HepG2 (cell line): ENCODE results near the gene OTOP3. TPM values are rescaled to one million over a fixed set of nuclear protein-coding genes. Genes with fewer than 3 reads are reported as not detected.
A peak's percentile ranks its signal among the peaks of the same experiment; 100 is the strongest.

Source experiments
- AHDC1 ChIP-seq: sonication (generic); formaldehyde crosslinking; IDR thresholded peaks from 2 replicates; pipeline ENCODE4 v1.5.1; 2020; ENCODE audit warnings: mild to moderate bottlenecking, missing genetic modification reagents, borderline replicate concordance
- ARHGAP35 ChIP-seq: sonication (generic); formaldehyde crosslinking; IDR thresholded peaks from 2 replicates; pipeline ENCODE4 v1.9.0; 2022; ENCODE audit warnings: mild to moderate bottlenecking, inconsistent platforms, moderate library complexity, missing genetic modification reagents, borderline replicate concordance
- ARNT ChIP-seq: fragments of 450-650 bp; IDR thresholded peaks from 2 replicates; pipeline ENCODE4 v1.6.1; 2017
- BHLHE40 ChIP-seq: IDR thresholded peaks from 2 replicates; pipeline ENCODE4 v1.6.1; 2011; ENCODE audit warnings: low read length, improper control_type of control experiment
- KMT2B ChIP-seq: IDR thresholded peaks from 2 replicates; pipeline ENCODE4 v1.6.1; 2016; ENCODE audit warnings: missing genetic modification reagents, missing compliant biosample characterization
- NCOA2 ChIP-seq: sonication (generic); formaldehyde crosslinking; IDR thresholded peaks from 2 replicates; pipeline ENCODE4 v1.8.0; 2022; ENCODE audit warnings: inconsistent platforms
- PLSCR1 ChIP-seq: sonication (generic); formaldehyde crosslinking; IDR thresholded peaks from 2 replicates; pipeline ENCODE4 v1.5.0; 2020; ENCODE audit warnings: missing genetic modification reagents, mild to moderate bottlenecking, borderline replicate concordance
- SMYD3 ChIP-seq: sonication (generic); formaldehyde crosslinking; IDR thresholded peaks from 2 replicates; pipeline ENCODE4 v1.8.1; 2023; ENCODE audit warnings: mild to moderate bottlenecking, missing genetic modification reagents
- SNRNP70 ChIP-seq: fragments of 200-400 bp; formaldehyde crosslinking; IDR thresholded peaks from 2 replicates; pipeline ENCODE4 v1.6.1; 2017; ENCODE audit warnings: mild to moderate bottlenecking, low read depth, low read length, moderate library complexity
- ZNF180 ChIP-seq: sonication (generic); formaldehyde crosslinking; IDR thresholded peaks from 2 replicates; pipeline ENCODE4 v1.4.0; 2020; ENCODE audit warnings: low read depth, missing genetic modification reagents, borderline replicate concordance
- ZNF317 ChIP-seq: sonication (generic); formaldehyde crosslinking; IDR thresholded peaks from 2 replicates; pipeline ENCODE4 v1.5.0; 2020; ENCODE audit warnings: mild to moderate bottlenecking, missing genetic modification reagents
- ZNF512 ChIP-seq: sonication (generic); formaldehyde crosslinking; IDR thresholded peaks from 2 replicates; pipeline ENCODE4 v1.4.0; 2020; ENCODE audit warnings: mild to moderate bottlenecking, missing genetic modification reagents
- ZNF543 ChIP-seq: sonication (generic); formaldehyde crosslinking; IDR thresholded peaks from 2 replicates; pipeline ENCODE4 v1.4.0; 2020; ENCODE audit warnings: mild to moderate bottlenecking, missing genetic modification reagents
- ZNF768 ChIP-seq: sonication (generic); formaldehyde crosslinking; IDR thresholded peaks from 2 replicates; pipeline ENCODE4 v1.4.0; 2020; ENCODE audit warnings: missing genetic modification reagents
- ZNF784 ChIP-seq: sonication (generic); formaldehyde crosslinking; IDR thresholded peaks from 2 replicates; pipeline ENCODE4 v1.5.1; 2020; ENCODE audit warnings: missing genetic modification reagents, mild to moderate bottlenecking, borderline replicate concordance
- polyA plus RNA-seq, 8 experiments: library from polyadenylated mRNA; depleted of rRNA in 3 of 8; stranded (reverse) in 7 of 8; unstranded in 1 of 8; fragments of >200 nt; fragmentation: Illumina TruSeq in 4 of 8; extraction: Trizol in 4 of 8; gene quantifications; 2 replicates each; pipeline versions ENCODE4 v1.2.1 to v1.2.3, GENCODE V29; 2011 to 2016; ENCODE audit warnings: low read depth in 4 of 8, missing spikeins in 1 of 8, mixed read lengths in 1 of 8; ENCODE audit not compliant: insufficient read depth in 1 of 8
- total RNA-seq, 5 experiments: library from RNA; depleted of rRNA; stranded (reverse); fragments of >200 nt; fragmentation: Illumina TruSeq; extraction: Trizol; gene quantifications; 2 replicates each; pipeline ENCODE4 v1.2.3, GENCODE V29; 2016; ENCODE audit warnings: low read depth in 1 of 5

OTOP3 gene
- total and polyA plus RNA-seq, 2 of the 13 experiments (the other 11 are each of a cell fraction or from before 2014, with no cell fraction given): not detected

- TF ChIP-seq PLSCR1 (no peak), KMT2B (CRISPR knock-in tag) (no peak), ARHGAP35 (CRISPR knock-in tag) (no peak), SNRNP70 (no peak), ZNF512 (CRISPR knock-in tag) (no peak), BHLHE40 (no peak), ZNF180 (CRISPR knock-in tag) (no peak), ARNT (no peak), SMYD3 (CRISPR knock-in tag) (no peak), ZNF317 (no peak), NCOA2 (no peak), ZNF543 (no peak; the same call in 1 of the 2 replicates), ZNF784 (CRISPR knock-in tag) (no peak), AHDC1 (no peak), ZNF768 (CRISPR knock-in tag) (peak; percentile 74; the same call in 1 of the 2 replicates)
Observed at GRCh38 chr17:74972107-74972972, 36.6 kb downstream of the OTOP3 start, which contains the start of gene HID1 (continued).
